Measurements from ENCODE around the gene PRR9. TPM values are rescaled to one million over a fixed set of nuclear protein-coding genes. Genes with fewer than 3 reads are reported as not detected.
A peak's percentile ranks its signal among the peaks of the same experiment; 100 is the strongest.

Gene PRR9
- total RNA-seq, 6 experiments from 2014 or later: not detected

GRCh38 chr1:153231363-153231762, 14.0 kb downstream of the PRR9 start:
- Histone ChIP-seq H3K9me3 (no peaks in the 10 kb centered on the region), H3K27ac (no peak overlapping the region), H3K27me3 (no peaks in the 10 kb centered on the region), H3K36me3 (no peaks in the 10 kb centered on the region), H3K4me3 (no peak overlapping the region), H3K4me1 (no peaks in the 10 kb centered on the region)
- WGBS (ENCODE audit: insufficient coverage, low coverage, low lambda C conversion rate, missing lambda C conversion rate): 17% methylated on average over 1 of the region's 4 CpGs
- peak in 2 of 4 donors; percentile 21 to 32 for ATAC-seq
- DNase-seq: no peak
- intact Hi-C loops (cut with DNase I): no loop called here
- TF ChIP-seq CTCF (IDR thresholded peaks at IDR 0.05) (no peak), POLR2A (IDR thresholded peaks at IDR 0.05) (no peak)

- no peaks in the 10 kb centered on the region for H3K27me3 ChIP-seq
- peak in 3 of 4 donors; percentile 16 to 55 (median 20) for ATAC-seq
- H3K9me3 ChIP-seq: no peaks in the 10 kb centered on the region
- H3K27ac ChIP-seq: no peak overlapping the region
- no peak overlapping the region for H3K4me3 ChIP-seq
- no peak for DNase-seq
- H3K4me1 ChIP-seq: no peaks in the 10 kb centered on the region
- no peaks in the 10 kb centered on the region for H3K36me3 ChIP-seq
- TF ChIP-seq CTCF (IDR thresholded peaks at IDR 0.05) (no peak), POLR2A (IDR thresholded peaks at IDR 0.05) (no peak)
- 25% methylated on average over 2 of the region's 2 CpGs for WGBS (ENCODE audit: insufficient coverage, low coverage, low lambda C conversion rate, missing lambda C conversion rate)
- intact Hi-C loops (cut with DNase I): no loop called here
Measured at GRCh38 chr1:153231785-153232184, 14.4 kb downstream of the PRR9 start.

GRCh38 chr1:153232553-153232952, 15.2 kb downstream of the PRR9 start:
- intact Hi-C loops (cut with DNase I): no loop called here
- Histone ChIP-seq H3K27me3 (peaks cover 0 to 3% of the 10 kb centered on the region in 2 donors), H3K4me3 (no peak overlapping the region), H3K9me3 (no peaks in the 10 kb centered on the region), H3K4me1 (no peaks in the 10 kb centered on the region), H3K36me3 (no peaks in the 10 kb centered on the region), H3K27ac (no peak overlapping the region)
- WGBS (ENCODE audit: insufficient coverage, low coverage, low lambda C conversion rate, missing lambda C conversion rate): 39% methylated on average over 3 of the region's 3 CpGs
- ATAC-seq (peak in 3 of 4 donors; percentile 20 to 33 (median 22)), DNase-seq (peak in 1 of 3 donors; percentile 49)
- TF ChIP-seq POLR2A (IDR thresholded peaks at IDR 0.05): no peak
- TF ChIP-seq CTCF (IDR thresholded peaks at IDR 0.05): no peak

GRCh38 chr1:153233448-153233847, 16.1 kb downstream of the PRR9 start:
- TF ChIP-seq POLR2A (IDR thresholded peaks at IDR 0.05): no peak
- Histone ChIP-seq H3K27me3 (peaks cover 0 to 3% of the 10 kb centered on the region in 2 donors), H3K9me3 (no peaks in the 10 kb centered on the region), H3K36me3 (no peaks in the 10 kb centered on the region), H3K4me3 (no peak overlapping the region), H3K27ac (no peak overlapping the region), H3K4me1 (no peaks in the 10 kb centered on the region)
- intact Hi-C loops (cut with DNase I): no loop called here
- no peak for ATAC-seq
- WGBS (ENCODE audit: insufficient coverage, low coverage, low lambda C conversion rate, missing lambda C conversion rate): 78% methylated on average over 1 of the region's 1 CpG
- no peak for DNase-seq

GRCh38 chr1:153238527-153238926, 21.1 kb downstream of the PRR9 start:
- 71% methylated on average over 2 of the region's 2 CpGs for WGBS (ENCODE audit: insufficient coverage, low coverage, low lambda C conversion rate, missing lambda C conversion rate)
- peaks cover 0 to 3% of the 10 kb centered on the region in 2 donors for H3K27me3 ChIP-seq
- no peaks in the 10 kb centered on the region for H3K36me3 ChIP-seq
- ATAC-seq (peak in 2 of 4 donors; percentile 20 to 46), DNase-seq (no peak)
- H3K4me1 ChIP-seq: no peaks in the 10 kb centered on the region
- TF ChIP-seq CTCF (IDR thresholded peaks at IDR 0.05): no peak
- TF ChIP-seq POLR2A (IDR thresholded peaks at IDR 0.05): no peak
- H3K9me3 ChIP-seq: no peaks in the 10 kb centered on the region
- no peak overlapping the region for H3K27ac ChIP-seq
- no peak overlapping the region for H3K4me3 ChIP-seq
- intact Hi-C loops (cut with DNase I): no loop called here
